ENCODE data around the gene TSPY8. TPM values are rescaled to one million over a fixed set of nuclear protein-coding genes. Genes with fewer than 3 reads are reported as not detected.

Gene TSPY8, protein sequence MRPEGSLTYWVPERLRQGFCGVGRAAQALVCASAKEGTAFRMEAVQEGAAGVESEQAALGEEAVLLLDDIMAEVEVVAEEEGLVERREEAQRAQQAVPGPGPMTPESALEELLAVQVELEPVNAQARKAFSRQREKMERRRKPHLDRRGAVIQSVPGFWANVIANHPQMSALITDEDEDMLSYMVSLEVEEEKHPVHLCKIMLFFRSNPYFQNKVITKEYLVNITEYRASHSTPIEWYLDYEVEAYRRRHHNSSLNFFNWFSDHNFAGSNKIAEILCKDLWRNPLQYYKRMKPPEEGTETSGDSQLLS
- not detected in 5 replicates for total RNA-seq (2022; extraction: Qiagen RNA extraction)

DNA sequence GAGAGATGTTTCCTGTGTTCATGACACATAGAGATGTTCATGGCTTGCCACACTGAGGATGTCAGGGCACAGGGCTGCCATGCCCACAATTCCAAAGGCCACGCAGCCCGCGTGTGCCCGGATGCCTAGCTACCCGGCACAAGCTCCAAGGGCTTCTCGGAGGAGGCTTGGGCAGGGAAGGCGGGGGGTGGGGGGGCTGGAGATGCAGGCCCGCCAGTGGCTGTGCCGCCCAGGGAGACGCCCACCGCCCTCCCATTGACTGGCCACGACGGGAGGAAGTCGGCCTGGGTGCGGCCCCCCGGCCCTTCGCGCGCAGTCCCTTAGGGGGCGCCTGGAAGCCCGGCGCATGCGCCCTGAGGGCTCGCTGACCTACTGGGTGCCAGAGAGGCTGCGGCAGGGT, at the start of gene TSPY8:
TSPY8 (plus strand) TSS at position 301 of the 400 bp plus-strand sequence; CDS start at position 347, 46 bp downstream.

DNA sequence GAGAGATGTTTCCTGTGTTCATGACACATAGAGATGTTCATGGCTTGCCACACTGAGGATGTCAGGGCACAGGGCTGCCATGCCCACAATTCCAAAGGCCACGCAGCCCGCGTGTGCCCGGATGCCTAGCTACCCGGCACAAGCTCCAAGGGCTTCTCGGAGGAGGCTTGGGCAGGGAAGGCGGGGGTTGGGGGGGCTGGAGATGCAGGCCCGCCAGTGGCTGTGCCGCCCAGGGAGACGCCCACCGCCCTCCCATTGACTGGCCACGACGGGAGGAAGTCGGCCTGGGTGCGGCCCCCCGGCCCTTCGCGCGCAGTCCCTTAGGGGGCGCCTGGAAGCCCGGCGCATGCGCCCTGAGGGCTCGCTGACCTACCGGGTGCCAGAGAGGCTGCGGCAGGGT, 20.4 kb upstream of the TSPY8 start, which contains the start of gene TSPY4:
TSPY4 (plus strand) TSS at position 301 of the 400 bp plus-strand sequence; CDS start at position 347, 46 bp downstream.

DNA sequence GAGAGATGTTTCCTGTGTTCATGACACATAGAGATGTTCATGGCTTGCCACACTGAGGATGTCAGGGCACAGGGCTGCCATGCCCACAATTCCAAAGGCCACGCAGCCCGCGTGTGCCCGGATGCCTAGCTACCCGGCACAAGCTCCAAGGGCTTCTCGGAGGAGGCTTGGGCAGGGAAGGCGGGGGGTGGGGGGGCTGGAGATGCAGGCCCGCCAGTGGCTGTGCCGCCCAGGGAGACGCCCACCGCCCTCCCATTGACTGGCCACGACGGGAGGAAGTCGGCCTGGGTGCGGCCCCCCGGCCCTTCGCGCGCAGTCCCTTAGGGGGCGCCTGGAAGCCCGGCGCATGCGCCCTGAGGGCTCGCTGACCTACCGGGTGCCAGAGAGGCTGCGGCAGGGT, 40.5 kb downstream of the TSPY8 start, which contains the start of gene TSPY3:
TSPY3 (plus strand) TSS at position 301 of the 400 bp plus-strand sequence; CDS start at position 347, 46 bp downstream.

Other genes starting within 250 kb of the TSPY8 start
- gene TSPY4, start 20.3 kb upstream of the TSPY8 start, total RNA-seq (2022; extraction: Qiagen RNA extraction) = not detected in 5 replicates
- not detected in 5 replicates for gene TSPY3, start 40.6 kb downstream of the TSPY8 start, total RNA-seq (2022; extraction: Qiagen RNA extraction)
- gene TSPY1, start 109.2 kb downstream of the TSPY8 start, total RNA-seq (2022; extraction: Qiagen RNA extraction) = not detected in 5 replicates
- gene TSPY9, start 129.5 kb downstream of the TSPY8 start, total RNA-seq (2022; extraction: Qiagen RNA extraction) = not detected in 5 replicates
- gene TSPY10, start 170.1 kb downstream of the TSPY8 start, total RNA-seq (2022; extraction: Qiagen RNA extraction) = not detected in 5 replicates

Data from A549 treated with dexamethasone at 1 μM for 4 hours (cell line).